Nephron (organoid): ENCODE results near the gene LRCH4.
A peak's percentile ranks its signal among the peaks of the same experiment; 100 is the strongest.

Experiments
- H3K27ac Mint-ChIP-seq, 3 experiments: 2 replicates each; pipeline ENCODE4 v1.8.0; 2020; ENCODE audit warnings: mixed read lengths in 3 of 3, mild to moderate bottlenecking in 2 of 3, moderate library complexity in 1 of 3
- H3K27me3 Mint-ChIP-seq: 2 replicates; pipeline ENCODE4 v1.8.0; 2021; ENCODE audit warnings: low read depth, mild to moderate bottlenecking, moderate library complexity, mixed read lengths
- H3K36me3 Mint-ChIP-seq: 2 replicates; pipeline ENCODE4 v1.8.0; 2020; ENCODE audit warnings: low read depth, mixed read lengths
- H3K4me1 Mint-ChIP-seq: 2 replicates; pipeline ENCODE4 v1.8.0; 2020; ENCODE audit warnings: mixed read lengths
- H3K4me3 Mint-ChIP-seq, 3 experiments: 2 replicates each; pipeline ENCODE4 v1.8.0; 2020; ENCODE audit warnings: mild to moderate bottlenecking in 3 of 3, mixed read lengths in 3 of 3, moderate library complexity in 2 of 3
- H3K9me3 Mint-ChIP-seq: 2 replicates; pipeline ENCODE4 v1.8.0; 2020; ENCODE audit warnings: mixed read lengths
- CTCF ChIP-seq, 3 experiments: fragments of 200-600 bp; sonication (generic); IDR thresholded peaks; one replicate each; pipeline ENCODE4 v1.5.0; 2021; ENCODE audit warnings: antibody characterized with exemption in 3 of 3; ENCODE audit not compliant: unreplicated experiment in 3 of 3

Gene LRCH4

GRCh38 chr7:100572949-100573675 lies 12.8 kb downstream of the LRCH4 start:
- Mint-ChIP-seq H3K27ac (no peak overlapping the region), H3K9me3 (no peaks in the 10 kb centered on the region), H3K4me3 (no peak overlapping the region), H3K27me3 (peaks cover 28% of the 10 kb centered on the region), H3K36me3 (peaks cover 11% of the 10 kb centered on the region), H3K4me1 (peaks cover 17% of the 10 kb centered on the region)
- TF ChIP-seq CTCF (IDR thresholded peaks at IDR 0.05; ENCODE audit: unreplicated experiment in 3 of 3), result no peak

GRCh38 chr7:100572281-100572948 lies 13.5 kb downstream of the LRCH4 start:
- no peak for TF ChIP-seq CTCF (IDR thresholded peaks at IDR 0.05; ENCODE audit: unreplicated experiment in 3 of 3)
- peak overlapping the region; percentile 51 to 80 (median 56) for H3K27ac Mint-ChIP-seq
- H3K4me1 Mint-ChIP-seq, result peaks cover 17% of the 10 kb centered on the region
- peaks cover 11% of the 10 kb centered on the region for H3K36me3 Mint-ChIP-seq
- peaks cover 28% of the 10 kb centered on the region for H3K27me3 Mint-ChIP-seq
- H3K4me3 Mint-ChIP-seq, result peak overlapping the region in 1 of 3 experiments; percentile 34
- no peaks in the 10 kb centered on the region for H3K9me3 Mint-ChIP-seq

- Mint-ChIP-seq H3K4me3 (peak overlapping the region in 2 of 3 experiments; percentile 10 to 34), H3K9me3 (no peaks in the 10 kb centered on the region), H3K27me3 (peaks cover 28% of the 10 kb centered on the region), H3K27ac (peak overlapping the region; percentile 51 to 80 (median 56)), H3K36me3 (peaks cover 11% of the 10 kb centered on the region), H3K4me1 (peaks cover 20% of the 10 kb centered on the region)
- no peak for TF ChIP-seq CTCF (IDR thresholded peaks at IDR 0.05; ENCODE audit: unreplicated experiment in 3 of 3)
These were observed 14.2 kb downstream of the LRCH4 start for GRCh38 chr7:100571829-100572116.

- peak overlapping the region in 1 of 3 experiments; percentile 27 for H3K4me3 Mint-ChIP-seq
- no peaks in the 10 kb centered on the region for H3K9me3 Mint-ChIP-seq
- H3K36me3 Mint-ChIP-seq, result peaks cover 7% of the 10 kb centered on the region
- peaks cover 25% of the 10 kb centered on the region for H3K4me1 Mint-ChIP-seq
- H3K27me3 Mint-ChIP-seq, result peaks cover 28% of the 10 kb centered on the region
- no peak for TF ChIP-seq CTCF (IDR thresholded peaks at IDR 0.05; ENCODE audit: unreplicated experiment in 3 of 3)
- peak overlapping the region; percentile 51 to 80 (median 56) for H3K27ac Mint-ChIP-seq
These were observed 14.7 kb downstream of the LRCH4 start for GRCh38 chr7:100570954-100571828.

- Mint-ChIP-seq H3K36me3 (no peaks in the 10 kb centered on the region), H3K4me1 (peaks cover 25% of the 10 kb centered on the region), H3K9me3 (no peaks in the 10 kb centered on the region), H3K27me3 (peaks cover 28% of the 10 kb centered on the region), H3K4me3 (peak overlapping the region; percentile 9 to 61 (median 20)), H3K27ac (peak overlapping the region in 2 of 3 experiments; percentile 32 to 36)
- peak; percentile 14 to 31 (median 22) for TF ChIP-seq CTCF (IDR thresholded peaks at IDR 0.05; ENCODE audit: unreplicated experiment in 3 of 3)
These were observed 16.8 kb downstream of the LRCH4 start for GRCh38 chr7:100568896-100569844.
